ENCODE data around the gene LEKR1. TPM values are rescaled to one million over a fixed set of nuclear protein-coding genes. Genes with fewer than 3 reads are reported as not detected.
A peak's percentile ranks its signal among the peaks of the same experiment; 100 is the strongest.

The LEKR1 gene
- total and polyA plus RNA-seq, 3 experiments from 2014 or later, result 0.55 to 0.64 (median 0.56) TPM

DNA sequence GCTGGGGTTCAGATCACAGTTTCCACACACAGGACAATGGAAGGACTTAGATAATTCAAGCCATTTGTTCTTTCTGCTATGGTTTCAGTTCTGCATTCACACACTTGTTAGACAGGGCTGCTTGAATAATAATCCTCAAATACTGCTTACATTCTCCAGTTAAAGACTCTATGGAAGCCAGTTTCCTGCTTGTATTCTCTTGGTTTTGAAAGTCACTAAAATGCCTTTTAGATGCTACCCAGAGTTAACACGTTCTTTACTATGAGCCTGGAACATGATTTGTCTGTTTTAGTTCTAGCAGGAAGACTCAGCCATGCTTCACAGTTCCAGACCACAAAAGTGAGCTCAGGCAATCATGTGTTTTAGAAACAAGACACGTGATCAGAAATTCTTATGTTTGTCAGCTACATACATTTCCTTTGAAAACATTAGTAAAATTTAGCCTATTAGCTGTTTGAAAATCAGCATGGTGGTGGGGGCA lies 152.4 kb downstream of the LEKR1 start:
- Mint-ChIP-seq H3K9me3 (no peaks in the 10 kb centered on the region), H3K27ac (peak overlapping the region in 6 of 8 donors; percentile 6 to 56 (median 40)), H3K27me3 (peaks cover 0 to 1% of the 10 kb centered on the region in 2 donors), H3K4me1 (peaks cover 15 to 33% (median 22%) of the 10 kb centered on the region in 3 donors), H3K36me3 (no peaks in the 10 kb centered on the region), H3K4me3 (peak overlapping the region in 5 of 7 donors; percentile 6 to 70 (median 32))
- Histone ChIP-seq H3K36me3 (ENCODE audit: insufficient read depth, low read length) (no peaks in the 10 kb centered on the region), H3K4me1 (ENCODE audit: insufficient read depth, low read length) (no peaks in the 10 kb centered on the region), H3K9me3 (ENCODE audit: low read length) (no peaks in the 10 kb centered on the region), H3K27me3 (ENCODE audit: insufficient read depth, low read length, poor library complexity, severe bottlenecking) (no peaks in the 10 kb centered on the region), H3K27ac (ENCODE audit: low read depth, low read length) (no peak overlapping the region), H3K4me3 (ENCODE audit: low read length) (no peak overlapping the region)
- POLR2A ChIA-PET, result no interaction called here
- DNase-seq, result peak in 1 of 5 donors; percentile 9
- CTCF ChIA-PET, result interaction anchor here (0.5 kb wide), 1 partner anchor 599 kb away, joined by 3 read pairs; no protein-coding TSS in a partner anchor

DNA sequence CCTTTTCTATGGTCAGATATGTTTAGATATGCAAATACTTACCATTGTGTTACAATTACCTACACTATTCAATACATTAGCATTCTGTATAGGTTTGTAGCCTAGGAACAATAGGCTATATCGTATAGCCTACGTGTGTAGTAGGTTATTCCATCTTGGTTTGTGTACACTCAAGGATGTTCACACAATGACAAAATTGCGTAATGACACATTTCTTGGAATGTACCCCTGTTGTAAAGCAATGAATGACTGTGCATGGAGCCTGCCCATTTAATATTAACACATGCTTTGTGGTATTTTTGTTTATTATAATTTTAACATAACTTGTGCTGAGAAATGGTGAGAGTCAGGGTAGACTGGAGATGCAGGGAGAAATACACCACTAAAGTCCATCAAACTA lies 154.9 kb downstream of the LEKR1 start:
- Histone ChIP-seq H3K4me3 (ENCODE audit: low read length) (no peak overlapping the region), H3K9me3 (ENCODE audit: low read length) (no peaks in the 10 kb centered on the region), H3K27ac (ENCODE audit: low read depth, low read length) (no peak overlapping the region), H3K36me3 (ENCODE audit: insufficient read depth, low read length) (no peaks in the 10 kb centered on the region), H3K4me1 (ENCODE audit: insufficient read depth, low read length) (no peaks in the 10 kb centered on the region), H3K27me3 (ENCODE audit: insufficient read depth, low read length, poor library complexity, severe bottlenecking) (no peaks in the 10 kb centered on the region)
- Mint-ChIP-seq H3K36me3 (no peaks in the 10 kb centered on the region), H3K4me1 (peaks cover 15 to 22% (median 20%) of the 10 kb centered on the region in 3 donors), H3K9me3 (no peaks in the 10 kb centered on the region), H3K27ac (no peak overlapping the region), H3K27me3 (peaks cover 0 to 7% of the 10 kb centered on the region in 2 donors), H3K4me3 (no peak overlapping the region)
- ChIA-PET CTCF (no interaction called here), POLR2A (no interaction called here)
- DNase-seq, result no peak

DNA sequence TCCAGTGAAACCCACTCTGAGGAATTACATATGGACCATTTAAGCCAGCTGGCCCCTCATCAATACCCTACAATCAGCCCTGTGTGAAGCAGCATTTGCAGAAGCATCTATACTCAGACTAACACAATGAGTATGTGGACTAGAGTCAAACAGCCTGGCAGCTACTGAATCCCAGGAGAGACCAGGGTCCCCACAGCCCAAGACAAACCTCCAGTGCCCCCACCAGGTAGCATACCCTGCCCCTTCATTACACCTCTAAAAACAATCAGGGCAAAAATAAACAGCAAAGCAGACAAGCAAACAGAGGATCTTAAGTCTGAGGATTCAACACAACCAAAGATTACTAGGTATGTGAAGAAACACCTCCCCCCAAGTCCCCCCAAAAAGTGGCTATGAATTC lies 157.4 kb downstream of the LEKR1 start:
- Histone ChIP-seq H3K4me3 (ENCODE audit: low read length) (no peak overlapping the region), H3K27me3 (ENCODE audit: insufficient read depth, low read length, poor library complexity, severe bottlenecking) (no peaks in the 10 kb centered on the region), H3K27ac (ENCODE audit: low read depth, low read length) (no peak overlapping the region), H3K9me3 (ENCODE audit: low read length) (no peaks in the 10 kb centered on the region), H3K4me1 (ENCODE audit: insufficient read depth, low read length) (no peaks in the 10 kb centered on the region), H3K36me3 (ENCODE audit: insufficient read depth, low read length) (no peaks in the 10 kb centered on the region)
- peaks cover 7 to 10% (median 9%) of the 10 kb centered on the region in 3 donors for H3K4me1 Mint-ChIP-seq
- CTCF ChIA-PET, result no interaction called here
- no peak overlapping the region for H3K4me3 Mint-ChIP-seq
- POLR2A ChIA-PET, result no interaction called here
- no peaks in the 10 kb centered on the region for H3K9me3 Mint-ChIP-seq
- DNase-seq, result no peak
- peaks cover 0 to 7% of the 10 kb centered on the region in 2 donors for H3K27me3 Mint-ChIP-seq
- H3K36me3 Mint-ChIP-seq, result no peaks in the 10 kb centered on the region
- H3K27ac Mint-ChIP-seq, result no peak overlapping the region

DNA sequence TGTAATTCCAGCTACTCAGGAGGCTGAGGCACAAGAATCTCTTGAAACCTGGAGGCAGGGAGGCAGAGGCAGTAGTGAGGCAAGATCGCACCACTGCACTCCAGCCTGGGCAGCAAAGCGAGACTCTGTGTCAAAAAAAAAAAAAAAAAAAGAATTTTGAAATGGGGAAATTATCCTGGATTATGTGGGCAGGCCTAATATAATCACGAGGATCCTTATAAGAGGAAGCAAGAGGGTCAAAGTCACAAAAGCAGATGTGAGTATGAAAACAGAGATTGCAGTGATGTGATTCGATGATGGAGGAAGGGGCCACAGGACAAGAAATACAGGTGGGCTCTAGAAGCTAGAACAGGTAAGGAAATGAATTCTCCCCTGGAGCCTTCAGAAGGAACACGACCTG lies 159.6 kb downstream of the LEKR1 start:
- H3K27me3 Mint-ChIP-seq, result peaks cover 1 to 7% of the 10 kb centered on the region in 2 donors
- H3K4me1 ChIP-seq (ENCODE audit: insufficient read depth, low read length), result no peaks in the 10 kb centered on the region
- no peak overlapping the region for H3K4me3 Mint-ChIP-seq
- H3K27ac Mint-ChIP-seq, result no peak overlapping the region
- CTCF ChIA-PET, result no interaction called here
- H3K36me3 Mint-ChIP-seq, result no peaks in the 10 kb centered on the region
- H3K4me3 ChIP-seq (ENCODE audit: low read length), result no peak overlapping the region
- no peaks in the 10 kb centered on the region for H3K27me3 ChIP-seq (ENCODE audit: insufficient read depth, low read length, poor library complexity, severe bottlenecking)
- no peak for DNase-seq
- POLR2A ChIA-PET, result no interaction called here
- no peaks in the 10 kb centered on the region for H3K9me3 ChIP-seq (ENCODE audit: low read length)
- no peaks in the 10 kb centered on the region for H3K9me3 Mint-ChIP-seq
- no peaks in the 10 kb centered on the region for H3K36me3 ChIP-seq (ENCODE audit: insufficient read depth, low read length)
- H3K27ac ChIP-seq (ENCODE audit: low read depth, low read length), result no peak overlapping the region
- no peaks in the 10 kb centered on the region for H3K4me1 Mint-ChIP-seq

DNA sequence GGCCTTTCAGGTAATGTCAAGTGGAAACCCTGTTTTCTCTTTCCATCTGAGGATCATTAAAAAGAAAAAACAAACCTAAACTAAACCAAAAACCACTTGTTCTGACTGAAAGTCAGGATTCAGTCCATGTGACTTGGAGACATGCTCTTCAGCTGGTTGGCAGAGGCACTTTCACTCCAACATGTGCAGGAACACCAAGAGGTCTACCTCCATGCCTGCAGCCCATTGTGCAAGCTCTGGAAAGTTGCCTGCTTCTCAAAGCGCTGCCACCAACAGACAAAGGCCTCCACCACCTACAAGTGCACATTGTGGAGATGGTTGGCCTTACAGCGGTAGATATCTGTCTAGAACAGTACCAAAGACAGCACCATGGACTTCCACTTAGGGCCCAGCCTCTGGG lies 161.8 kb downstream of the LEKR1 start:
- CTCF ChIA-PET, result no interaction called here
- no peaks in the 10 kb centered on the region for H3K27me3 ChIP-seq (ENCODE audit: insufficient read depth, low read length, poor library complexity, severe bottlenecking)
- no peaks in the 10 kb centered on the region for H3K4me1 Mint-ChIP-seq
- H3K27ac Mint-ChIP-seq, result no peak overlapping the region
- no peak overlapping the region for H3K4me3 ChIP-seq (ENCODE audit: low read length)
- peaks cover 1 to 11% of the 10 kb centered on the region in 2 donors for H3K27me3 Mint-ChIP-seq
- H3K4me3 Mint-ChIP-seq, result no peak overlapping the region
- POLR2A ChIA-PET, result no interaction called here
- no peak for DNase-seq
- H3K4me1 ChIP-seq (ENCODE audit: insufficient read depth, low read length), result no peaks in the 10 kb centered on the region
- no peak overlapping the region for H3K27ac ChIP-seq (ENCODE audit: low read depth, low read length)
- no peaks in the 10 kb centered on the region for H3K36me3 ChIP-seq (ENCODE audit: insufficient read depth, low read length)
- H3K36me3 Mint-ChIP-seq, result peaks cover 0 to 6% (median 0%) of the 10 kb centered on the region in 3 donors
- no peaks in the 10 kb centered on the region for H3K9me3 ChIP-seq (ENCODE audit: low read length)
- peaks cover 2 to 9% (median 5%) of the 10 kb centered on the region in 5 donors for H3K9me3 Mint-ChIP-seq

DNA sequence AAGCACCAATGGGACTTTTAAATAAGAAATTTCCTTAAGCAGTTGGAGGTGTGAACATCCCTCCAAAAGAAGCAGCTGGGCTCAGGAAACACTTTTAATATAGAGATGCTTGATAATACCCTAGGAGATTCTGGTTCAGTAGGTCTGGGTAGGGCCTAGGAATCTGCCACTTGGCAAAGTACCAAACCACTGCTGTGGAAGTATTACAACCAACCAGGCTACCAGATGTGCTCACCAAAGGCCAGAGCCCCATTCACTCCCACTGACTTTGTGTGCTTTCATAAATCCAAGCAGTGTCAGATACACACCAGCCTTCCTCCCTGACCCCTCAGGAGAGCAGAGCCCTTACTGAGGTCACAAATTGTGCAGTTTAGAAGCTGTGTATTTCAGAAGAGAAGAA lies 171.2 kb downstream of the LEKR1 start:
- H3K27me3 ChIP-seq (ENCODE audit: insufficient read depth, low read length, poor library complexity, severe bottlenecking), result no peaks in the 10 kb centered on the region
- no peak overlapping the region for H3K4me3 ChIP-seq (ENCODE audit: low read length)
- no peaks in the 10 kb centered on the region for H3K4me1 ChIP-seq (ENCODE audit: insufficient read depth, low read length)
- H3K27ac Mint-ChIP-seq, result no peak overlapping the region
- H3K36me3 Mint-ChIP-seq, result peaks cover 0 to 1% (median 0%) of the 10 kb centered on the region in 3 donors
- no peaks in the 10 kb centered on the region for H3K9me3 ChIP-seq (ENCODE audit: low read length)
- H3K9me3 Mint-ChIP-seq, result no peaks in the 10 kb centered on the region
- DNase-seq, result no peak
- H3K27ac ChIP-seq (ENCODE audit: low read depth, low read length), result no peak overlapping the region
- H3K36me3 ChIP-seq (ENCODE audit: insufficient read depth, low read length), result no peaks in the 10 kb centered on the region
- POLR2A ChIA-PET, result no interaction called here
- H3K27me3 Mint-ChIP-seq, result peaks cover 15 to 18% of the 10 kb centered on the region in 2 donors
- no peaks in the 10 kb centered on the region for H3K4me1 Mint-ChIP-seq
- H3K4me3 Mint-ChIP-seq, result no peak overlapping the region
- CTCF ChIA-PET, result interaction anchor here (1.7 kb wide), 1 partner anchor 15 kb away, joined by 4 read pairs; no protein-coding TSS in a partner anchor

DNA sequence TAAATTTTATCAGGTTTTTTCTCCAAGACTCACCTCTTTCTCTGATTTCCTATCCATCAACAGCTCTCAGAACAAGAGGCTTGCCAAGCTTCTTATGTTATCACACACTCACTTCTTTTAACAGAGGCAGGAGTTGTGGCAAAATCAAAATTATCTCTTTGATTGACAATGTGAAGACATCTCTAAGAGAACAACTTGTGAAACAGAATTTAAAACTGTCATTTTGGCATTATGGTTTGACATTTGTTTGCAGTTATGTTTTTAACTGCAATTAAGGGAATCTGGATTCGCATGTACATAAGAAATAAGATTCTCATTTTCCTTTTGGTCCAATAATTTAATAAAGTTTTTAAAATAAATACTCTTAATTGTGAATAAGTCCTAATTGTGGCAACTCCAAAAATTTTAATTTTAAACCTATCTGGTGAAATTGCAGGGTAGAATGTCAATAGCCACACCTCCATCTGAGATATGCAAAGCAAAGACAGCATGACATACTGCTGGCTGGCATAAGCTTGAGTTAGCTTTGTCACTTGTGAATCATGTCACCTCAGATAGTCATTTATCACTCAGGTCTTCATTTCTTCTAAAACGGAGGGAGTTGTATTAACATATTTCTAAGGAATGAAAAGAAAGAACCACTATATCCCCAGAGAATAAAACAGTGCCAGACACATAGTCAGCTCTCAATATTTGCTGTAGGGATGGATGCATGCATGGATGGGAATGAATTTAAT lies 175.2 kb downstream of the LEKR1 start:
- H3K4me3 Mint-ChIP-seq, result no peak overlapping the region
- DNase-seq, result no peak
- no peaks in the 10 kb centered on the region for H3K9me3 ChIP-seq (ENCODE audit: low read length)
- H3K27me3 ChIP-seq (ENCODE audit: insufficient read depth, low read length, poor library complexity, severe bottlenecking), result no peaks in the 10 kb centered on the region
- H3K27ac Mint-ChIP-seq, result no peak overlapping the region
- H3K9me3 Mint-ChIP-seq, result peaks cover 0 to 5% (median 4%) of the 10 kb centered on the region in 5 donors
- H3K4me1 ChIP-seq (ENCODE audit: insufficient read depth, low read length), result no peaks in the 10 kb centered on the region
- ChIA-PET POLR2A (no interaction called here), CTCF (no interaction called here)
- H3K4me1 Mint-ChIP-seq, result no peaks in the 10 kb centered on the region
- H3K4me3 ChIP-seq (ENCODE audit: low read length), result no peak overlapping the region
- peaks cover 16 to 19% of the 10 kb centered on the region in 2 donors for H3K27me3 Mint-ChIP-seq
- no peak overlapping the region for H3K27ac ChIP-seq (ENCODE audit: low read depth, low read length)
- no peaks in the 10 kb centered on the region for H3K36me3 ChIP-seq (ENCODE audit: insufficient read depth, low read length)
- peaks cover 0 to 7% (median 0%) of the 10 kb centered on the region in 3 donors for H3K36me3 Mint-ChIP-seq

DNA sequence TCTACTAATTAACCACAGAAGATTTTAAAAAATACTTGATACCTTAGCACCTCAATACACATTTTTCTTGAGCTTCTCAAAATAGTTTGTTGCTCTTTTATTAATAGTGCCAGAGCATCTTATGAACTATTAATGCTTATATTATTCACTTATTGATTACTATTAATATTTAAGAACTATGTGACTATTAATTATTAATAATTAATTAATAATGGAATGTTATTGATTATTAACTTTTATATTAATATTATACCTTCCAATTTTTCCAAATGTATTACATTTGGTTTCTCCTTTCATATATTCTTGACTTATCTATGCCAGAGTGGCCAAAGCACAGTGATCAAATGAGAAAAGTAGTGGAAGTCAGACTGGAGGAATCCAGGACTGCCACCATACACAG lies 195.5 kb downstream of the LEKR1 start:
- no peak overlapping the region for H3K27ac Mint-ChIP-seq
- CTCF ChIA-PET, result no interaction called here

More for the DNA sequence above, 195.5 kb downstream of the LEKR1 start:
- H3K4me3 ChIP-seq (ENCODE audit: low read length), result no peak overlapping the region
- H3K4me1 Mint-ChIP-seq, result peaks cover 5 to 7% (median 5%) of the 10 kb centered on the region in 3 donors
- POLR2A ChIA-PET, result no interaction called here
- no peaks in the 10 kb centered on the region for H3K9me3 Mint-ChIP-seq
- H3K4me3 Mint-ChIP-seq, result no peak overlapping the region
- H3K27ac ChIP-seq (ENCODE audit: low read depth, low read length), result no peak overlapping the region
- DNase-seq, result no peak
- H3K4me1 ChIP-seq (ENCODE audit: insufficient read depth, low read length), result no peaks in the 10 kb centered on the region
- H3K36me3 ChIP-seq (ENCODE audit: insufficient read depth, low read length), result no peaks in the 10 kb centered on the region
- H3K27me3 Mint-ChIP-seq, result peaks cover 3 to 10% of the 10 kb centered on the region in 2 donors
- peaks cover 0 to 3% (median 0%) of the 10 kb centered on the region in 3 donors for H3K36me3 Mint-ChIP-seq
- H3K27me3 ChIP-seq (ENCODE audit: insufficient read depth, low read length, poor library complexity, severe bottlenecking), result no peaks in the 10 kb centered on the region
- H3K9me3 ChIP-seq (ENCODE audit: low read length), result no peaks in the 10 kb centered on the region

Measured in CD8-positive, alpha-beta memory T cell (primary cell).